ENCODE data around the gene SMYD3.

Gene SMYD3

GRCh38 chr1:245704765-245705164 lies 802.3 kb downstream of the SMYD3 start:
- H3K9me3 ChIP-seq, result no peaks in the 10 kb centered on the region
- DNase-seq (ENCODE audit: low spot score in 2 of 2), result no peak
- no peaks in the 10 kb centered on the region for H3K4me1 ChIP-seq
- in situ Hi-C loops (cut with MboI; ENCODE audit: low sequenced_read_pairs), result no loop called here
- no peaks in the 10 kb centered on the region for H3K27me3 ChIP-seq (ENCODE audit: low read depth)
- H3K36me3 ChIP-seq (replicated peaks), result no peaks in the 10 kb centered on the region
- H3K4me3 ChIP-seq, result no peak overlapping the region

DNA sequence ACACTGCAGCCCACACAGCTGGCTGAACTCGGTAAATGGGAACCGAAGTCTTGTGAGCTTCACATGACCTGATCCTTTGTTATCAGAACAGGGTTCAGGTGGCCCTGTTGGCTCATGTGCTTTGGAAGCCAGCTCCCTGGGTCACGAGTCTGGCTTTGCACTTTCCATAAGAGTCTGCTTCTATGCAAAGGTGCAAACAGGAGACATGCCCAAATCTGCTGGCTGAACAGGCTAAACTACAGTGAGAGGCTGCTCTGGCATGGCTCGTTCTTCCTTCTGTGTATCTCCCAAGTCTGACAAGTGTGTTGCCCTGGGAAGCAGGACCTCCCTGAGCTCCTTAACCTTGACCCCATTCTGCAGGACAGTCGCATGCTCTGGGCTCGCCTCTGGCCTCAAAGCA lies 802.7 kb downstream of the SMYD3 start:
- in situ Hi-C loops (cut with MboI; ENCODE audit: low sequenced_read_pairs), result no loop called here

GRCh38 chr1:245702346-245702745 lies 804.7 kb downstream of the SMYD3 start:
- H3K4me1 ChIP-seq, result no peaks in the 10 kb centered on the region
- in situ Hi-C loops (cut with MboI; ENCODE audit: low sequenced_read_pairs), result no loop called here
- H3K36me3 ChIP-seq (replicated peaks), result no peaks in the 10 kb centered on the region
- no peak for DNase-seq (ENCODE audit: low spot score in 2 of 2)
- no peaks in the 10 kb centered on the region for H3K27me3 ChIP-seq (ENCODE audit: low read depth)
- H3K9me3 ChIP-seq, result no peaks in the 10 kb centered on the region
- H3K4me3 ChIP-seq, result no peak overlapping the region

More for the DNA sequence above, 802.7 kb downstream of the SMYD3 start:
- H3K9me3 ChIP-seq, result no peaks in the 10 kb centered on the region
- H3K27me3 ChIP-seq (ENCODE audit: low read depth), result no peaks in the 10 kb centered on the region
- no peaks in the 10 kb centered on the region for H3K36me3 ChIP-seq (replicated peaks)
- H3K4me1 ChIP-seq, result no peaks in the 10 kb centered on the region
- no peak for DNase-seq (ENCODE audit: low spot score in 2 of 2)
- no peak overlapping the region for H3K4me3 ChIP-seq

DNA sequence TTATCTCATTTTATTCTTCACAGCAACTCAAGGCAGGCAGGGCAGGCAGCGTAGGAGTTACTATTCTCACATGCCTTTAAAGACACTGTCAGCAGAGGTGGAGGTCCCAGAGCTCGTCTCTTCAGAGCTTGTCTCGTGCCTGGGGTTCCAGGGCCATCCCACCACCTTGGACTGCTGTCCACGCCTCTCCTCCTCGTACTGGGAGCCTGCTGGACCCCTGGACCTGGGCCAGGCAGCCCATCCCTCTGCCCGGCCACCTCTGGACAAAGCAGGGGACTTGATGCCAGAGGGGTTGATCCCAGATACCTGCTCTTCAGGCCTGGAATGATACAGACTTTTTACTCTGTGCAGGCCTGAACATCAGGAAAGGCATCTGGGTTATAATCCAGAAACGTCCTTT lies 805.4 kb downstream of the SMYD3 start:
- DNase-seq (ENCODE audit: low spot score in 2 of 2), result no peak
- no peaks in the 10 kb centered on the region for H3K9me3 ChIP-seq
- in situ Hi-C loops (cut with MboI; ENCODE audit: low sequenced_read_pairs), result no loop called here

GRCh38 chr1:245700631-245701030 lies 806.4 kb downstream of the SMYD3 start:
- DNase-seq (ENCODE audit: low spot score in 2 of 2), result no peak
- H3K36me3 ChIP-seq (replicated peaks), result no peaks in the 10 kb centered on the region
- no peak overlapping the region for H3K4me3 ChIP-seq
- no peaks in the 10 kb centered on the region for H3K9me3 ChIP-seq
- no peaks in the 10 kb centered on the region for H3K4me1 ChIP-seq
- no peaks in the 10 kb centered on the region for H3K27me3 ChIP-seq (ENCODE audit: low read depth)
- in situ Hi-C loops (cut with MboI; ENCODE audit: low sequenced_read_pairs), result no loop called here

More for the DNA sequence above, 805.4 kb downstream of the SMYD3 start:
- H3K4me1 ChIP-seq, result no peaks in the 10 kb centered on the region
- H3K27me3 ChIP-seq (ENCODE audit: low read depth), result no peaks in the 10 kb centered on the region
- no peak overlapping the region for H3K4me3 ChIP-seq
- no peaks in the 10 kb centered on the region for H3K36me3 ChIP-seq (replicated peaks)

All from HAP-1 (cell line).